A204.1 (cell line): ENCODE measurements around the gene CIRBP.

Experiments
- FAIRE-seq: peaks from 2 replicates; lab custom pipeline; 2012; peaks lifted over from hg19 to GRCh38; lab: Jason Lieb, UNC

Gene CIRBP

GRCh38 chr19:1230783-1231489 is 38.2 kb upstream of the CIRBP start:
- FAIRE-seq: no peak

- no peak for FAIRE-seq
Measured at GRCh38 chr19:1231729-1232637, 37.1 kb upstream of the CIRBP start.

GRCh38 chr19:1232652-1233072 is 36.5 kb upstream of the CIRBP start:
- no peak for FAIRE-seq

GRCh38 chr19:1233115-1233667 is 35.9 kb upstream of the CIRBP start:
- FAIRE-seq: no peak

- no peak for FAIRE-seq
Measured at GRCh38 chr19:1234051-1234954, 34.8 kb upstream of the CIRBP start.

GRCh38 chr19:1234955-1235380 is 34.2 kb upstream of the CIRBP start:
- FAIRE-seq: no peak

GRCh38 chr19:1235625-1236538 is 33.2 kb upstream of the CIRBP start:
- no peak for FAIRE-seq

GRCh38 chr19:1236576-1236975 is 32.6 kb upstream of the CIRBP start:
- FAIRE-seq: no peak

- no peak for FAIRE-seq
Measured at GRCh38 chr19:1237027-1237659, 32.0 kb upstream of the CIRBP start.

- FAIRE-seq: no peak
Measured at GRCh38 chr19:1237754-1238368, 31.3 kb upstream of the CIRBP start, which contains the start of gene CBARP. TSS of gene CBARP (minus strand) at chr19:1238005. CDS start at chr19:1236100, 1,905 bp downstream.

- FAIRE-seq: no peak
Measured at GRCh38 chr19:1238369-1239303, 30.5 kb upstream of the CIRBP start.

GRCh38 chr19:1239420-1239795 is 29.7 kb upstream of the CIRBP start:
- FAIRE-seq: no peak

- no peak for FAIRE-seq
Measured at GRCh38 chr19:1239796-1240737, 29.1 kb upstream of the CIRBP start.

- no peak for FAIRE-seq
Measured at GRCh38 chr19:1240925-1241324, 28.2 kb upstream of the CIRBP start.

GRCh38 chr19:1241417-1242095 is 27.6 kb upstream of the CIRBP start, which contains the start of gene ATP5F1D:
TSS of gene ATP5F1D (plus strand) at chr19:1241751. CDS start at chr19:1241851, 100 bp downstream.
- FAIRE-seq: peak; percentile 58

GRCh38 chr19:1243768-1244692 is 25.1 kb upstream of the CIRBP start:
- FAIRE-seq: no peak
